Prostate gland (tissue), 2 donors: ENCODE data around the gene TMC2. TPM values are rescaled to one million over a fixed set of nuclear protein-coding genes. Genes with fewer than 3 reads are reported as not detected.

Experiments
- DNase-seq: peaks from one replicate; pipeline ENCODE4 v3.0.0-alpha.2; 2019; ENCODE audit warnings: low spot score
- H3K27ac ChIP-seq, 2 donors: fragments of 200-600 bp; sonication (generic); 2 replicates each; pipeline ENCODE4 v1.5.1; 2017 to 2019
- H3K27me3 ChIP-seq: fragments of 200-600 bp; sonication (generic); replicated peaks from 2 replicates; pipeline ENCODE4 v1.5.1; 2019; ENCODE audit not compliant: insufficient read depth
- H3K36me3 ChIP-seq, 2 donors: fragments of 200-600 bp; sonication (generic); 1 replicate in 1 of 2; 2 replicates in 1 of 2; pipeline versions ENCODE4 v1.5.1 to v1.8.1; 2017 to 2019
- H3K4me1 ChIP-seq: fragments of 200-600 bp; sonication (generic); replicated peaks from 2 replicates; pipeline ENCODE4 v1.5.1; 2019
- H3K4me3 ChIP-seq, 2 donors: fragments of 200-600 bp; sonication (generic); 2 replicates each; pipeline ENCODE4 v1.5.1; 2017 to 2019
- H3K9me3 ChIP-seq: fragments of 200-600 bp; sonication (generic); 2 replicates; pipeline ENCODE4 v1.5.1; 2017
- POLR2A ChIP-seq: fragments of 450-650 bp; IDR thresholded peaks from one replicate; pipeline ENCODE4 v1.6.1; 2016; ENCODE audit warnings: antibody characterized with exemption, mild to moderate bottlenecking
- POLR2AphosphoS5 ChIP-seq: sonication (generic); formaldehyde crosslinking; IDR thresholded peaks from one replicate; pipeline ENCODE4 v1.6.1; 2017; ENCODE audit warnings: antibody characterized with exemption
- WGBS: methylation state at CpG from one replicate; pipeline ENCODE4 v1.1.5; 2018; 5-methylcytosine and 5-hydroxymethylcytosine counted together
- intact Hi-C: fragments of 100-400 bp; cut with DNase I; formaldehyde crosslinking; loops from one replicate; pipeline ENCODE4 v1.14.2; 2022
- total RNA-seq, 2 donors: library from RNA; depleted of rRNA; stranded (reverse); fragments of >200 nt; gene quantifications; one replicate each; pipeline ENCODE4 v1.1.0, GENCODE V29; 2016
- TF ChIP-seq, protein P1 (sequence below), 4 experiments: fragments of 200-600 bp in 2 of 4; fragments of 450-650 bp in 2 of 4; sonication (generic) in 2 of 4; IDR thresholded peaks; 1 replicate in 3 of 4; 2 replicates in 1 of 4; pipeline ENCODE4 v1.5.1; 2016 to 2019; ENCODE audit warnings: antibody characterized with exemption in 4 of 4, mild to moderate bottlenecking in 2 of 4, moderate library complexity in 2 of 4

The TMC2 gene
- total RNA-seq, 2 donors from 2014 or later = 0.23 TPM; not detected in 1

DNA sequence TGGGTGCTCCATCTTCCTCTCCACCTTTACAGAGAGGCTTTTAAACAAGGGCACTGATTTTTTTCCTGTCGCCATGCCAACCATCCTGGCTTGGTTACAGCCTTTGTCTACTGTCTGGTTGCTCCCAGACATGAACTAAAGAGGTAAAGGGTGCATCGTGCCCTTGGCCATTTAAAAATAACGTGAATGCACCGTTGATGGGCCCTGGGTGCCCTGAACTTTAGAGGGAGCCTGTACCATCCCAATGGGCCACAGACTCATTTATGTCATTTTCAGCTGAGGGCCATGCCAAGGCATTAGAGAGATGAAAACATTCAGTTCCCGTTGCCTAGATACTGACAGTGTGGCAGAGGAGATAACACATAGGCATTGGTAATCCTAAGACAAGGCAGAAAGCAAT lies 23.3 kb downstream of the TMC2 start:
- no peak for DNase-seq
- H3K36me3 ChIP-seq = no peaks in the 10 kb centered on the region
- H3K27me3 ChIP-seq = peaks cover 4% of the 10 kb centered on the region
- H3K9me3 ChIP-seq = no peaks in the 10 kb centered on the region
- TF ChIP-seq POLR2A = no peak
- TF ChIP-seq POLR2AphosphoS5 = no peak
- TF ChIP-seq, protein P1, sequence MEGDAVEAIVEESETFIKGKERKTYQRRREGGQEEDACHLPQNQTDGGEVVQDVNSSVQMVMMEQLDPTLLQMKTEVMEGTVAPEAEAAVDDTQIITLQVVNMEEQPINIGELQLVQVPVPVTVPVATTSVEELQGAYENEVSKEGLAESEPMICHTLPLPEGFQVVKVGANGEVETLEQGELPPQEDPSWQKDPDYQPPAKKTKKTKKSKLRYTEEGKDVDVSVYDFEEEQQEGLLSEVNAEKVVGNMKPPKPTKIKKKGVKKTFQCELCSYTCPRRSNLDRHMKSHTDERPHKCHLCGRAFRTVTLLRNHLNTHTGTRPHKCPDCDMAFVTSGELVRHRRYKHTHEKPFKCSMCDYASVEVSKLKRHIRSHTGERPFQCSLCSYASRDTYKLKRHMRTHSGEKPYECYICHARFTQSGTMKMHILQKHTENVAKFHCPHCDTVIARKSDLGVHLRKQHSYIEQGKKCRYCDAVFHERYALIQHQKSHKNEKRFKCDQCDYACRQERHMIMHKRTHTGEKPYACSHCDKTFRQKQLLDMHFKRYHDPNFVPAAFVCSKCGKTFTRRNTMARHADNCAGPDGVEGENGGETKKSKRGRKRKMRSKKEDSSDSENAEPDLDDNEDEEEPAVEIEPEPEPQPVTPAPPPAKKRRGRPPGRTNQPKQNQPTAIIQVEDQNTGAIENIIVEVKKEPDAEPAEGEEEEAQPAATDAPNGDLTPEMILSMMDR (IDR thresholded peaks at IDR 0.05) = no peak
- no peaks in the 10 kb centered on the region for H3K4me1 ChIP-seq
- no peak overlapping the region for H3K4me3 ChIP-seq
- no peak overlapping the region for H3K27ac ChIP-seq
- intact Hi-C loops = no loop called here
- WGBS = 36% methylated on average over 5 of the region's 5 CpGs

DNA sequence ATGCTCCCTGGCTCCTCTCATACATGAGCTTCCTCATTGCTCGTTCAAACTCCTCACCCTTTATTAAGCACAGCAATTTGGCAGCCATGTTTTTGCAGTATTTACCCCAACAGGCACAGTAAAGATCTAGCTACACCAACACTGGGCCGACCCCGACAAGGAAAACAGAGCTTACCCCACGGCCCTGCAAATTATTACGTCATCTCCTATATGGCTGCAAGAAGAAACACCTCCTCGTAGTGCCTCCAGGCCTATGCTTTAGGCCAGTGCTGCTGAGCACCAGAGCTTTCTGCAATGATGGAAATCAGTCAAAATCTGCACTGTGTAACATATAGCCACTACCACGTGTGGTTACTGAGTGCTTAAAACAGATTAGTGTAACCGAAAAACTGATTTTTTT lies 26.7 kb downstream of the TMC2 start:
- DNase-seq = no peak
- intact Hi-C loops = no loop called here
- no peak overlapping the region for H3K27ac ChIP-seq
- TF ChIP-seq, protein P1 (IDR thresholded peaks at IDR 0.05) = no peak
- no peak for TF ChIP-seq POLR2AphosphoS5
- no peak for TF ChIP-seq POLR2A
- no peaks in the 10 kb centered on the region for H3K36me3 ChIP-seq
- H3K9me3 ChIP-seq = no peaks in the 10 kb centered on the region
- 79% methylated on average over 8 of the region's 8 CpGs for WGBS
- H3K27me3 ChIP-seq = peaks cover 4% of the 10 kb centered on the region
- H3K4me1 ChIP-seq = no peaks in the 10 kb centered on the region
- no peak overlapping the region for H3K4me3 ChIP-seq

GRCh38 chr20:2564406-2564805 lies 28.0 kb downstream of the TMC2 start:
- Histone ChIP-seq H3K4me1 (no peaks in the 10 kb centered on the region), H3K27ac (no peak overlapping the region), H3K27me3 (no peaks in the 10 kb centered on the region), H3K36me3 (no peaks in the 10 kb centered on the region), H3K9me3 (no peaks in the 10 kb centered on the region), H3K4me3 (no peak overlapping the region)
- no peak for DNase-seq
- 74% methylated on average over 4 of the region's 4 CpGs for WGBS
- TF ChIP-seq, protein P1 (IDR thresholded peaks at IDR 0.05) = no peak
- TF ChIP-seq POLR2AphosphoS5 (no peak), POLR2A (no peak)
- intact Hi-C loops = no loop called here

DNA sequence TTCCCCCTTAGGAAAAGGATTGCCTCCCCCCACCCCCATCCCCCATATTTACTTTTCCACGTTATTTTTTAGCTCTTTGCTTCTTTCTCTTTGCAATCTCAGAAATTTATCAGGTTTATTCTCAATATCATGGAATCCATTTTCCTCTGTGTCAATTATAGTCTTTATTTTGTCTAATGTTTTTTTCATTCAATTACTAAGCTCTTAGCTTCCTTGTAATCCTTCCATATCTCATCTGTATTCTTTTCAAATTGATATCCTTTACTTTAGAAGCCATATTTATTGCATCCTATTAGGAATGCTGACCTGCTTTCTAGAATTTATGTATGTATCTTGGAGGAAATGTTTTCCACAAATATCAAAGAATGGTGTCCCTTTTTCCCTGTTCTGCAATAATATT lies 39.3 kb downstream of the TMC2 start:
- no peak overlapping the region for H3K4me3 ChIP-seq
- H3K27me3 ChIP-seq = no peaks in the 10 kb centered on the region
- H3K4me1 ChIP-seq = no peaks in the 10 kb centered on the region
- TF ChIP-seq, protein P1 (IDR thresholded peaks at IDR 0.05) = no peak
- TF ChIP-seq POLR2A (no peak), POLR2AphosphoS5 (no peak)
- intact Hi-C loops = no loop called here
- H3K36me3 ChIP-seq = no peaks in the 10 kb centered on the region
- 8% methylated on average over 1 of the region's 1 CpG for WGBS
- H3K27ac ChIP-seq = no peak overlapping the region
- H3K9me3 ChIP-seq = no peaks in the 10 kb centered on the region
- DNase-seq = no peak

DNA sequence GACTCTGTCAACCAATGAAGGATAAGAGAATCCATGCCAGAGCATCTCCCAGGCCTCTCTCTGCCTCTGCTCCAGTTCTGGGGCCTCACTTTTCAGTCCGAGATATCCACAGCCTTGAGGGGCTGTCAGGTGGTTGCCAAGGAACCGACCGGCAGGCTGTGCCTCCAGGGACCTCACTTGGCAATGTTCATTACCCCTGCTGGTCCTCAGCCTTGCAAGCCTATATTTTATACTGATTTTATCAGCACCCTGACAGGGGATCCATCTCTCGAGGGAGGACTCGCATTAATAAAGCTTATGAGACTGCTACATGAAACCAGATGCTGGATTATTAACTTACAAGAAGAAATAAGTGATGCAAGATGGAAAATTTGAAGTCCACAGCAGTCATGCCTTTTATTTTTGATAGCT lies 39.9 kb downstream of the TMC2 start:
- Histone ChIP-seq H3K36me3 (no peaks in the 10 kb centered on the region), H3K27me3 (no peaks in the 10 kb centered on the region), H3K4me3 (no peak overlapping the region), H3K4me1 (no peaks in the 10 kb centered on the region), H3K9me3 (no peaks in the 10 kb centered on the region), H3K27ac (no peak overlapping the region)
- intact Hi-C loops = no loop called here
- DNase-seq = no peak
- WGBS = 17% methylated on average over 5 of the region's 5 CpGs
- TF ChIP-seq POLR2AphosphoS5 (no peak), POLR2A (no peak)
- TF ChIP-seq, protein P1 (IDR thresholded peaks at IDR 0.05) = no peak
